CD4-positive, alpha-beta T cell (primary cell): ENCODE results near the gene ACTRT2. TPM values are rescaled to one million over a fixed set of nuclear protein-coding genes. Genes with fewer than 3 reads are reported as not detected.

ENCODE experiments used
- ATAC-seq: fragments of 200-7000 bp; cut with Tn5 transposase; one replicate; pipeline ENCODE4 v1.10.0; 2022; ENCODE audit warnings: mild to moderate bottlenecking; ENCODE audit not compliant: poor library complexity
- CTCF ChIA-PET: fragments of 350-600 bp; sonication (Branson Sonifier 250); formaldehyde crosslinking; loops from one replicate; lab custom pipeline; 2021; ENCODE audit warnings: antibody characterized with exemption, inconsistent platforms; lab: Charles Lee
- POLR2A ChIA-PET: fragments of 350-600 bp; sonication (Branson Sonifier 250); formaldehyde crosslinking; loops from one replicate; lab custom pipeline; 2021; ENCODE audit warnings: antibody characterized with exemption, inconsistent platforms; lab: Charles Lee
- DNase-seq, 14 experiments: peaks; one replicate each; pipeline ENCODE4 v3.0.0-alpha.2; 2013 to 2020; ENCODE audit warnings: mixed read lengths in 2 of 14
- H3K27ac ChIP-seq, 2 donors: one replicate each; pipeline versions ENCODE4 v1.5.1 to v1.7.0; 2013; ENCODE audit warnings: low read length in 2 of 2, low read depth in 1 of 2, mild to moderate bottlenecking in 1 of 2
- H3K27me3 ChIP-seq, 2 experiments: 1 replicate in 1 of 2; 2 replicates in 1 of 2; pipeline versions ENCODE4 v1.6.1 to v1.7.0; 2013; ENCODE audit warnings: low read length in 2 of 2, control low read depth in 1 of 2, mild to moderate bottlenecking in 1 of 2, moderate library complexity in 1 of 2; ENCODE audit not compliant: insufficient read depth in 2 of 2, control insufficient read depth in 1 of 2
- H3K36me3 ChIP-seq: one replicate; pipeline ENCODE4 v1.6.1; 2013; ENCODE audit warnings: low read length, control low read depth; ENCODE audit not compliant: insufficient read depth
- H3K4me1 ChIP-seq: one replicate; pipeline ENCODE4 v1.6.1; 2013; ENCODE audit warnings: low read length, control low read depth; ENCODE audit not compliant: insufficient read depth
- H3K4me3 ChIP-seq: one replicate; pipeline ENCODE4 v1.5.1; 2013; ENCODE audit warnings: mild to moderate bottlenecking, low read length, moderate library complexity
- H3K9me3 ChIP-seq, 2 experiments: 1 replicate in 1 of 2; 2 replicates in 1 of 2; pipeline versions ENCODE4 v1.6.1 to v1.7.0; 2013; ENCODE audit warnings: low read length in 2 of 2, mild to moderate bottlenecking in 2 of 2, control low read depth in 1 of 2, moderate library complexity in 1 of 2; ENCODE audit not compliant: control insufficient read depth in 1 of 2, insufficient read depth in 1 of 2
- H3K27ac Mint-ChIP-seq: one replicate; pipeline ENCODE4 v1.8.0; 2020; ENCODE audit warnings: mixed read lengths
- H3K27me3 Mint-ChIP-seq: one replicate; pipeline ENCODE4 v1.8.0; 2021; ENCODE audit warnings: mixed read lengths
- H3K36me3 Mint-ChIP-seq: one replicate; pipeline ENCODE4 v1.8.0; 2021; ENCODE audit warnings: low read depth, mixed read lengths
- H3K4me1 Mint-ChIP-seq: one replicate; pipeline ENCODE4 v1.8.0; 2021; ENCODE audit warnings: low read depth, mixed read lengths
- H3K4me3 Mint-ChIP-seq: one replicate; pipeline ENCODE4 v1.8.0; 2020; ENCODE audit warnings: mild to moderate bottlenecking, mixed read lengths
- H3K9me3 Mint-ChIP-seq: one replicate; pipeline ENCODE4 v1.8.0; 2020; ENCODE audit warnings: mixed read lengths
- CTCF ChIP-seq: fragments of 200-600 bp; IDR thresholded peaks from one replicate; pipeline ENCODE4 v1.8.0; 2022; ENCODE audit warnings: antibody characterized with exemption, mild to moderate bottlenecking
- intact Hi-C, 2 experiments: fragments of 100-400 bp; cut with DNase I in 1 of 2; cut with micrococcal nuclease in 1 of 2; formaldehyde crosslinking; loops; one replicate each; pipeline versions ENCODE4 v1.15.1 to v1.9.0; 2023 to 2025; cut with DNase I, micrococcal nuclease
- total RNA-seq, 174 experiments: library from RNA in 2 of 174; stranded (reverse) in 2 of 174; gene quantifications; one replicate each; pipeline ENCODE4 v1.2.3 and lab custom pipeline; 2021 to 2026

Gene ACTRT2
- total RNA-seq, 2 experiments from 2014 or later: not detected

DNA sequence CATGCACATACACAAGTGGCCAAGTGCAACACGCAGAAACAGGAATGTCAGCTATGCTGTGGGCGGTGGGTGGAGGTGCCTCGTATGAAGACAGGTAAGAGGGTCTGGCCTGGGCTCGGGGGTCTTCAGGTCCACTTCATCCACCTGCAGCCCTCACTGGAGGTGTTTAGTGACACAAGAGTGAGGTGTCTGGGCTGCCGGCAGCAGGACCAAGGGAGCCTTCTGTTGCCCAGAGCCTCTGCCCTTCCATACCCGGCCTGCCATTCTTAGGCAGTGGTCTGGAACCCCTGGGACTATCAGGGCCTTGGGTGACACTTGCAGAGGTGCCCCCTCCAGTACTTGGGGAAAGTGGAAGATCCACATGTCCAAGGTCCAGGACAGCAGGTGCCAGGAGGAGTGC is 21.7 kb upstream of the ACTRT2 start:
- H3K27ac ChIP-seq: no peak overlapping the region
- Mint-ChIP-seq H3K36me3 (no peaks in the 10 kb centered on the region), H3K4me3 (no peak overlapping the region), H3K27ac (no peak overlapping the region), H3K27me3 (peaks cover 17% of the 10 kb centered on the region), H3K9me3 (peaks cover 2% of the 10 kb centered on the region), H3K4me1 (no peaks in the 10 kb centered on the region)
- peaks cover 5 to 9% of the 10 kb centered on the region in 2 experiments for H3K27me3 ChIP-seq
- DNase-seq (peak in 1 of 14 experiments; percentile 29), ATAC-seq (no peak)
- H3K36me3 ChIP-seq: no peaks in the 10 kb centered on the region
- H3K9me3 ChIP-seq: peaks cover 3 to 14% of the 10 kb centered on the region in 2 experiments
- H3K4me3 ChIP-seq: no peak overlapping the region
- ChIA-PET POLR2A (no interaction called here), CTCF (no interaction called here)
- no peaks in the 10 kb centered on the region for H3K4me1 ChIP-seq
- no peak for TF ChIP-seq CTCF
- intact Hi-C loops: no loop called here

GRCh38 chr1:3000214-3000613 is 21.1 kb upstream of the ACTRT2 start:
- Histone ChIP-seq H3K27me3 (peaks cover 5 to 9% of the 10 kb centered on the region in 2 experiments), H3K9me3 (peaks cover 0 to 12% of the 10 kb centered on the region in 2 experiments), H3K4me1 (no peaks in the 10 kb centered on the region), H3K4me3 (no peak overlapping the region), H3K36me3 (no peaks in the 10 kb centered on the region), H3K27ac (no peak overlapping the region)
- ChIA-PET POLR2A (no interaction called here), CTCF (no interaction called here)
- H3K4me3 Mint-ChIP-seq: no peak overlapping the region
- no peaks in the 10 kb centered on the region for H3K36me3 Mint-ChIP-seq
- no peak for ATAC-seq
- H3K4me1 Mint-ChIP-seq: no peaks in the 10 kb centered on the region
- no peak overlapping the region for H3K27ac Mint-ChIP-seq
- no peak for DNase-seq
- intact Hi-C loops: no loop called here
- H3K27me3 Mint-ChIP-seq: peaks cover 17% of the 10 kb centered on the region
- peaks cover 2% of the 10 kb centered on the region for H3K9me3 Mint-ChIP-seq
- no peak for TF ChIP-seq CTCF

- Mint-ChIP-seq H3K4me3 (no peak overlapping the region), H3K9me3 (peaks cover 2% of the 10 kb centered on the region), H3K27me3 (peaks cover 17% of the 10 kb centered on the region), H3K36me3 (no peaks in the 10 kb centered on the region), H3K27ac (no peak overlapping the region), H3K4me1 (no peaks in the 10 kb centered on the region)
- DNase-seq (no peak), ATAC-seq (no peak)
- peaks cover 5 to 9% of the 10 kb centered on the region in 2 experiments for H3K27me3 ChIP-seq
- H3K27ac ChIP-seq: no peak overlapping the region
- intact Hi-C loops: no loop called here
- no peaks in the 10 kb centered on the region for H3K4me1 ChIP-seq
- H3K4me3 ChIP-seq: no peak overlapping the region
- H3K36me3 ChIP-seq: no peaks in the 10 kb centered on the region
- TF ChIP-seq CTCF: no peak
- peaks cover 0 to 18% of the 10 kb centered on the region in 2 experiments for H3K9me3 ChIP-seq
- ChIA-PET CTCF (no interaction called here), POLR2A (no interaction called here)
Observed at GRCh38 chr1:3000671-3001470, 20.4 kb upstream of the ACTRT2 start.
